Keratinocyte (primary cell): ENCODE results near the gene KLHL29. TPM values are rescaled to one million over a fixed set of nuclear protein-coding genes. Genes with fewer than 3 reads are reported as not detected.

Experiments used
- DNase-seq: peaks from one replicate; pipeline ENCODE4 v3.0.0-alpha.2; 2011; ENCODE audit warnings: low read depth, missing footprints, low spot score
- FAIRE-seq: peaks from 2 replicates; lab custom pipeline; 2011; peaks lifted over from hg19 to GRCh38; lab: Jason Lieb, UNC
- H2AFZ ChIP-seq: 2 replicates; pipeline ENCODE4 v1.6.0; 2012; ENCODE audit warnings: low read length, control low read depth, inconsistent platforms; ENCODE audit not compliant: control insufficient read depth
- H3K27ac ChIP-seq: 2 replicates; pipeline ENCODE4 v1.5.1; 2011; ENCODE audit warnings: low read length; ENCODE audit not compliant: control insufficient read depth, insufficient read depth
- H3K27me3 ChIP-seq: 3 replicates; pipeline ENCODE4 v1.6.0; 2011; ENCODE audit warnings: low read length; ENCODE audit not compliant: control insufficient read depth, insufficient read depth; ENCODE audit errors: extremely low read depth
- H3K36me3 ChIP-seq, 2 experiments: 2 replicates in 1 of 2; 3 replicates in 1 of 2; pipeline ENCODE4 v1.5.1; 2011; ENCODE audit warnings: low read length in 2 of 2, mild to moderate bottlenecking in 1 of 2; ENCODE audit not compliant: control insufficient read depth in 2 of 2, insufficient read depth in 2 of 2; ENCODE audit errors: extremely low read depth in 1 of 2
- H3K4me1 ChIP-seq: 3 replicates; pipeline ENCODE4 v1.5.1; 2011; ENCODE audit warnings: low read length; ENCODE audit not compliant: control insufficient read depth, insufficient read depth; ENCODE audit errors: extremely low read depth
- H3K4me2 ChIP-seq: 3 replicates; pipeline ENCODE4 v1.6.0; 2011; ENCODE audit warnings: low read depth, low read length; ENCODE audit not compliant: control insufficient read depth, insufficient read depth; ENCODE audit errors: extremely low read depth
- H3K4me3 ChIP-seq, 3 experiments: fragments of 200-600 bp in 1 of 3; sonication (generic) in 1 of 3; 2 replicates in 2 of 3; 3 replicates in 1 of 3; pipeline ENCODE4 v1.5.1; 2011 to 2016; ENCODE audit warnings: low read length in 3 of 3, mild to moderate bottlenecking in 3 of 3, control low read depth in 2 of 3, inconsistent platforms in 1 of 3, low read depth in 1 of 3, mixed read lengths in 1 of 3, mixed run types in 1 of 3, moderate library complexity in 1 of 3; ENCODE audit not compliant: control insufficient read depth in 2 of 3, insufficient read depth in 2 of 3; ENCODE audit errors: extremely low read depth in 1 of 3
- H3K79me2 ChIP-seq: 2 replicates; pipeline ENCODE4 v1.6.0; 2012; ENCODE audit warnings: low read length; ENCODE audit not compliant: control insufficient read depth, insufficient read depth
- H3K9ac ChIP-seq: 3 replicates; pipeline ENCODE4 v1.6.0; 2011; ENCODE audit warnings: low read length; ENCODE audit not compliant: control insufficient read depth, insufficient read depth; ENCODE audit errors: extremely low read depth
- H3K9me1 ChIP-seq: 3 replicates; pipeline ENCODE4 v1.6.0; 2011; ENCODE audit warnings: low read length; ENCODE audit not compliant: control insufficient read depth, insufficient read depth; ENCODE audit errors: extremely low read depth
- H3K9me3 ChIP-seq: 2 replicates; pipeline ENCODE4 v1.5.1; 2012; ENCODE audit warnings: low read depth, low read length; ENCODE audit not compliant: control insufficient read depth
- H4K20me1 ChIP-seq: 3 replicates; pipeline ENCODE4 v1.6.0; 2011; ENCODE audit warnings: low read length; ENCODE audit not compliant: control insufficient read depth, insufficient read depth; ENCODE audit errors: extremely low read depth
- EZH2 ChIP-seq: IDR thresholded peaks from one replicate; pipeline ENCODE4 v1.6.1; 2012; ENCODE audit warnings: inconsistent platforms, mild to moderate bottlenecking, low read length, moderate library complexity
- dilution Hi-C: fragments of 300-500 bp; cut with MboI; formaldehyde crosslinking; loops from one replicate; pipeline ENCODE4 v1.7.0; 2020; ENCODE audit warnings: low sequenced_read_pairs; ENCODE audit not compliant: extremely low pct_ligation_motif_present
- polyA plus RNA-seq, 5 experiments: library from polyadenylated mRNA; depleted of rRNA in 3 of 5; stranded (reverse) in 3 of 5; stranded (forward) in 1 of 5; unstranded in 1 of 5; fragments of >200 nt; gene quantifications; 1 replicate in 1 of 5; 2 replicates in 3 of 5; 3 replicates in 1 of 5; pipeline versions ENCODE4 v1.2.1 to v1.2.3, GENCODE V29; 2011 to 2012; ENCODE audit warnings: missing spikeins in 2 of 5, low read depth in 1 of 5, low replicate concordance in 1 of 5
- TF ChIP-seq, protein P1 (sequence below), 3 experiments: IDR thresholded peaks in 1 of 3; conservative IDR thresholded peaks in 1 of 3; optimal IDR thresholded peaks in 1 of 3; 2 replicates in 2 of 3; 3 replicates in 1 of 3; pipeline versions ENCODE3 to v1.5.1; 2011; ENCODE audit warnings: low read length in 3 of 3, mild to moderate bottlenecking in 3 of 3, moderate library complexity in 2 of 3, control low read depth in 1 of 3, inconsistent platforms in 1 of 3; ENCODE audit not compliant: insufficient read depth in 2 of 3; ENCODE audit errors: extremely low read depth in 1 of 3

KLHL29 gene
- polyA plus RNA-seq, 1 donor (not counting 4 experiments of a cell fraction or from before 2014, with no cell fraction given): 4.7 TPM

- Histone ChIP-seq H3K79me2 (no peaks in the 10 kb centered on the region), H3K9me3 (no peaks in the 10 kb centered on the region), H4K20me1 (no peaks in the 10 kb centered on the region), H2AFZ (no peak overlapping the region), H3K36me3 (peaks cover 0 to 5% of the 10 kb centered on the region in 2 experiments), H3K9me1 (no peaks in the 10 kb centered on the region), H3K4me2 (no peak overlapping the region), H3K4me1 (peaks cover 20% of the 10 kb centered on the region), H3K27ac (no peak overlapping the region), H3K4me3 (no peak overlapping the region), H3K9ac (no peak overlapping the region), H3K27me3 (no peaks in the 10 kb centered on the region)
- no peak for TF ChIP-seq EZH2
- TF ChIP-seq, protein P1, sequence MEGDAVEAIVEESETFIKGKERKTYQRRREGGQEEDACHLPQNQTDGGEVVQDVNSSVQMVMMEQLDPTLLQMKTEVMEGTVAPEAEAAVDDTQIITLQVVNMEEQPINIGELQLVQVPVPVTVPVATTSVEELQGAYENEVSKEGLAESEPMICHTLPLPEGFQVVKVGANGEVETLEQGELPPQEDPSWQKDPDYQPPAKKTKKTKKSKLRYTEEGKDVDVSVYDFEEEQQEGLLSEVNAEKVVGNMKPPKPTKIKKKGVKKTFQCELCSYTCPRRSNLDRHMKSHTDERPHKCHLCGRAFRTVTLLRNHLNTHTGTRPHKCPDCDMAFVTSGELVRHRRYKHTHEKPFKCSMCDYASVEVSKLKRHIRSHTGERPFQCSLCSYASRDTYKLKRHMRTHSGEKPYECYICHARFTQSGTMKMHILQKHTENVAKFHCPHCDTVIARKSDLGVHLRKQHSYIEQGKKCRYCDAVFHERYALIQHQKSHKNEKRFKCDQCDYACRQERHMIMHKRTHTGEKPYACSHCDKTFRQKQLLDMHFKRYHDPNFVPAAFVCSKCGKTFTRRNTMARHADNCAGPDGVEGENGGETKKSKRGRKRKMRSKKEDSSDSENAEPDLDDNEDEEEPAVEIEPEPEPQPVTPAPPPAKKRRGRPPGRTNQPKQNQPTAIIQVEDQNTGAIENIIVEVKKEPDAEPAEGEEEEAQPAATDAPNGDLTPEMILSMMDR (optimal IDR thresholded peaks at IDR 0.05 in 1 of 3, IDR thresholded peaks at IDR 0.05 in 1 of 3, conservative IDR thresholded peaks at IDR 0.05 in 1 of 3; ENCODE audit: extremely low read depth in 1 of 3, insufficient read depth in 2 of 3, low read length in 3 of 3): no peak
- no peak for DNase-seq
- peak; percentile 90 for FAIRE-seq
- dilution Hi-C loops: no loop called here
Observed at GRCh38 chr2:23651187-23652080, 266.5 kb downstream of the KLHL29 start.

- dilution Hi-C loops: no loop called here
- H4K20me1 ChIP-seq: no peaks in the 10 kb centered on the region
- no peak for TF ChIP-seq EZH2
- TF ChIP-seq, protein P1 (optimal IDR thresholded peaks at IDR 0.05 in 1 of 3, IDR thresholded peaks at IDR 0.05 in 1 of 3, conservative IDR thresholded peaks at IDR 0.05 in 1 of 3; ENCODE audit: extremely low read depth in 1 of 3, insufficient read depth in 2 of 3, low read length in 3 of 3): no peak
- H3K9ac ChIP-seq: no peak overlapping the region
- no peak overlapping the region for H3K27ac ChIP-seq
- DNase-seq (no peak), FAIRE-seq (no peak)
- H2AFZ ChIP-seq: no peak overlapping the region
- peaks cover 20% of the 10 kb centered on the region for H3K4me1 ChIP-seq
- no peaks in the 10 kb centered on the region for H3K27me3 ChIP-seq
- no peak overlapping the region for H3K4me2 ChIP-seq
- H3K9me1 ChIP-seq: no peaks in the 10 kb centered on the region
- H3K4me3 ChIP-seq: no peak overlapping the region
- H3K79me2 ChIP-seq: no peaks in the 10 kb centered on the region
- H3K36me3 ChIP-seq: peaks cover 0 to 2% of the 10 kb centered on the region in 2 experiments
- no peaks in the 10 kb centered on the region for H3K9me3 ChIP-seq
Observed at GRCh38 chr2:23653326-23653725, 268.3 kb downstream of the KLHL29 start.
